ENCODE measurements around the gene RPS21.

Gene RPS21

GRCh38 chr20:62401331-62401779, 14.5 kb downstream of the RPS21 start:
- H3K79me2 ChIP-seq = peaks cover 3% of the 10 kb centered on the region
- no peaks in the 10 kb centered on the region for H3K9me3 ChIP-seq (ENCODE audit: control insufficient read depth, low read length)
- no peak for TF ChIP-seq CTCF (IDR thresholded peaks at IDR 0.05)
- H3K27ac ChIP-seq = no peak overlapping the region
- no peaks in the 10 kb centered on the region for H3K36me3 ChIP-seq (ENCODE audit: control insufficient read depth, insufficient read depth, low read length)
- H3K4me2 ChIP-seq (ENCODE audit: low read length) = no peak overlapping the region
- no peaks in the 10 kb centered on the region for H3K27me3 ChIP-seq (ENCODE audit: control insufficient read depth, insufficient read depth, low read length)
- peaks cover 9% of the 10 kb centered on the region for H3K4me1 ChIP-seq
- no peak overlapping the region for H2AFZ ChIP-seq
- no peak overlapping the region for H3K4me3 ChIP-seq (ENCODE audit: low read depth, low read length)
- H3K9ac ChIP-seq = no peak overlapping the region

GRCh38 chr20:62402456-62403150, 15.7 kb downstream of the RPS21 start:
- Histone ChIP-seq H3K4me2 (ENCODE audit: low read length) (no peak overlapping the region), H2AFZ (no peak overlapping the region), H3K79me2 (no peaks in the 10 kb centered on the region), H3K4me1 (peaks cover 14% of the 10 kb centered on the region), H3K27ac (no peak overlapping the region), H3K27me3 (ENCODE audit: control insufficient read depth, insufficient read depth, low read length) (no peaks in the 10 kb centered on the region), H3K9me3 (ENCODE audit: control insufficient read depth, low read length) (no peaks in the 10 kb centered on the region), H3K36me3 (ENCODE audit: control insufficient read depth, insufficient read depth, low read length) (no peaks in the 10 kb centered on the region), H3K4me3 (ENCODE audit: low read depth, low read length) (no peak overlapping the region), H3K9ac (no peak overlapping the region)
- no peak for TF ChIP-seq CTCF (IDR thresholded peaks at IDR 0.05)

- H2AFZ ChIP-seq = no peak overlapping the region
- TF ChIP-seq CTCF (IDR thresholded peaks at IDR 0.05) = no peak
- H3K79me2 ChIP-seq = no peaks in the 10 kb centered on the region
- H3K36me3 ChIP-seq (ENCODE audit: control insufficient read depth, insufficient read depth, low read length) = no peaks in the 10 kb centered on the region
- H3K27me3 ChIP-seq (ENCODE audit: control insufficient read depth, insufficient read depth, low read length) = no peaks in the 10 kb centered on the region
- no peak overlapping the region for H3K27ac ChIP-seq
- no peaks in the 10 kb centered on the region for H3K9me3 ChIP-seq (ENCODE audit: control insufficient read depth, low read length)
- peaks cover 14% of the 10 kb centered on the region for H3K4me1 ChIP-seq
- no peak overlapping the region for H3K4me2 ChIP-seq (ENCODE audit: low read length)
- H3K4me3 ChIP-seq (ENCODE audit: low read depth, low read length) = no peak overlapping the region
- H3K9ac ChIP-seq = no peak overlapping the region
Observed at GRCh38 chr20:62403331-62403730, 16.4 kb downstream of the RPS21 start.

- no peaks in the 10 kb centered on the region for H3K9me3 ChIP-seq (ENCODE audit: control insufficient read depth, low read length)
- no peaks in the 10 kb centered on the region for H3K27me3 ChIP-seq (ENCODE audit: control insufficient read depth, insufficient read depth, low read length)
- no peak overlapping the region for H3K9ac ChIP-seq
- H2AFZ ChIP-seq = no peak overlapping the region
- H3K4me3 ChIP-seq (ENCODE audit: low read depth, low read length) = no peak overlapping the region
- no peaks in the 10 kb centered on the region for H3K36me3 ChIP-seq (ENCODE audit: control insufficient read depth, insufficient read depth, low read length)
- no peak for TF ChIP-seq CTCF (IDR thresholded peaks at IDR 0.05)
- H3K4me1 ChIP-seq = peaks cover 14% of the 10 kb centered on the region
- H3K79me2 ChIP-seq = no peaks in the 10 kb centered on the region
- no peak overlapping the region for H3K4me2 ChIP-seq (ENCODE audit: low read length)
- no peak overlapping the region for H3K27ac ChIP-seq
Observed at GRCh38 chr20:62404112-62404665, 17.3 kb downstream of the RPS21 start.

- H3K4me2 ChIP-seq (ENCODE audit: low read length) = no peak overlapping the region
- no peak overlapping the region for H3K27ac ChIP-seq
- H3K79me2 ChIP-seq = no peaks in the 10 kb centered on the region
- H3K9me3 ChIP-seq (ENCODE audit: control insufficient read depth, low read length) = no peaks in the 10 kb centered on the region
- H2AFZ ChIP-seq = no peak overlapping the region
- H3K4me3 ChIP-seq (ENCODE audit: low read depth, low read length) = no peak overlapping the region
- H3K27me3 ChIP-seq (ENCODE audit: control insufficient read depth, insufficient read depth, low read length) = no peaks in the 10 kb centered on the region
- H3K9ac ChIP-seq = no peak overlapping the region
- no peaks in the 10 kb centered on the region for H3K36me3 ChIP-seq (ENCODE audit: control insufficient read depth, insufficient read depth, low read length)
- TF ChIP-seq CTCF (IDR thresholded peaks at IDR 0.05) = no peak
- peaks cover 16% of the 10 kb centered on the region for H3K4me1 ChIP-seq
Observed at GRCh38 chr20:62404761-62405107, 17.8 kb downstream of the RPS21 start.

Measured in parathyroid adenoma (tissue), 2 donors.